CD8-positive, alpha-beta memory T cell (primary cell): ENCODE data around the gene HEXIM1. TPM values are rescaled to one million over a fixed set of nuclear protein-coding genes. Genes with fewer than 3 reads are reported as not detected.

Experiments
- polyA plus RNA-seq: library from polyadenylated mRNA; unstranded; fragments of 300-500 nt; fragmentation: Illumina TruSeq; gene quantifications from one replicate; pipeline ENCODE4 v1.2.3, GENCODE V29; 2021
- total RNA-seq, 2 experiments: library from RNA; stranded (reverse); gene quantifications; one replicate each; pipeline ENCODE4 v1.2.3, GENCODE V29; 2021

The HEXIM1 gene
- total and polyA plus RNA-seq, 3 experiments from 2014 or later: 5.6 to 51.1 (median 48.3) TPM

Other genes with a start within 250 kb of the HEXIM1 start
- gene EFTUD2, start 249.0 kb upstream of the HEXIM1 start, total RNA-seq: 100 to 1,000 TPM; 229 to 241 TPM
- gene EFTUD2, start 249.0 kb upstream of the HEXIM1 start, polyA plus RNA-seq: 77.6 TPM
- gene GFAP, start 233.0 kb upstream of the HEXIM1 start, total RNA-seq: not detected
- not detected for gene GFAP, start 233.0 kb upstream of the HEXIM1 start, polyA plus RNA-seq
- gene KIF18B, start 200.7 kb upstream of the HEXIM1 start, total RNA-seq: 10 to 100 TPM; 27.1 to 28.3 TPM
- 0.10 TPM for gene KIF18B, start 200.7 kb upstream of the HEXIM1 start, polyA plus RNA-seq
- not detected for gene C1QL1, start 180.2 kb upstream of the HEXIM1 start, total RNA-seq
- gene C1QL1, start 180.2 kb upstream of the HEXIM1 start, polyA plus RNA-seq: not detected
- gene DCAKD, start 96.8 kb upstream of the HEXIM1 start, total RNA-seq: 10 to 100 TPM; 31.3 to 32.5 TPM
- 17.6 TPM for gene DCAKD, start 96.8 kb upstream of the HEXIM1 start, polyA plus RNA-seq
- 100 to 1,000 TPM; 189 to 198 TPM for gene NMT1, start 87.2 kb upstream of the HEXIM1 start, total RNA-seq
- 82.0 TPM for gene NMT1, start 87.2 kb upstream of the HEXIM1 start, polyA plus RNA-seq
- 1 to 10 TPM; 5.5 to 7.2 TPM for gene PLCD3, start 16.0 kb upstream of the HEXIM1 start, total RNA-seq
- gene PLCD3, start 16.0 kb upstream of the HEXIM1 start, polyA plus RNA-seq: 1.1 TPM
- 1 to 10 TPM; 8.8 to 9.7 TPM for gene ACBD4, start 12.8 kb upstream of the HEXIM1 start, total RNA-seq
- 15.0 TPM for gene ACBD4, start 12.8 kb upstream of the HEXIM1 start, polyA plus RNA-seq
- 1 to 10 TPM; 7.7 to 9.3 TPM for gene HEXIM2, start 13.4 kb downstream of the HEXIM1 start, total RNA-seq
- gene HEXIM2, start 13.4 kb downstream of the HEXIM1 start, polyA plus RNA-seq: 4.0 TPM
- gene FMNL1, start 73.4 kb downstream of the HEXIM1 start, total RNA-seq: 100 to 1,000 TPM; 260 to 265 TPM
- gene FMNL1, start 73.4 kb downstream of the HEXIM1 start, polyA plus RNA-seq: 58.6 TPM
- under 1 TPM in 1 of 2 experiments, not detected in 1; 0.15 TPM for gene SPATA32, start 113.6 kb downstream of the HEXIM1 start, total RNA-seq
- gene SPATA32, start 113.6 kb downstream of the HEXIM1 start, polyA plus RNA-seq: 0.33 TPM
- gene MAP3K14, start 168.5 kb downstream of the HEXIM1 start, total RNA-seq: 10 to 100 TPM; 60.2 to 62.4 TPM
- 9.0 TPM for gene MAP3K14, start 168.5 kb downstream of the HEXIM1 start, polyA plus RNA-seq